Activated CD8-positive, alpha-beta T cell treated with anti-CD3 and anti-CD28 coated beads for 36 hours (primary cell): Measurements from ENCODE around the gene FSCN2. TPM values are rescaled to one million over a fixed set of nuclear protein-coding genes. Genes with fewer than 3 reads are reported as not detected.

Experiments
- ATAC-seq: fragments of 200-7000 bp; cut with Tn5 transposase; one replicate; pipeline ENCODE4 v1.10.0; 2021; ENCODE audit warnings: mild to moderate bottlenecking, moderate library complexity
- CTCF ChIA-PET: fragments of 350-600 bp; sonication (Branson Sonifier 250); formaldehyde crosslinking; loops from one replicate; lab custom pipeline; 2021; ENCODE audit warnings: antibody characterized with exemption; lab: Charles Lee
- POLR2A ChIA-PET: fragments of 350-600 bp; sonication (Branson Sonifier 250); formaldehyde crosslinking; loops from one replicate; lab custom pipeline; 2021; ENCODE audit warnings: antibody characterized with exemption; lab: Charles Lee
- DNase-seq: peaks from one replicate; pipeline ENCODE4 v3.0.0-alpha.2; 2020
- H3K27ac Mint-ChIP-seq: one replicate; pipeline ENCODE4 v1.8.0; 2021; ENCODE audit warnings: mild to moderate bottlenecking, mixed read lengths
- H3K27me3 Mint-ChIP-seq: one replicate; pipeline ENCODE4 v1.8.0; 2021; ENCODE audit warnings: mixed read lengths
- H3K36me3 Mint-ChIP-seq: one replicate; pipeline ENCODE4 v1.8.0; 2021; ENCODE audit warnings: low read depth, mixed read lengths
- H3K4me1 Mint-ChIP-seq: one replicate; pipeline ENCODE4 v1.8.0; 2021; ENCODE audit warnings: low read depth, mixed read lengths
- H3K4me3 Mint-ChIP-seq: one replicate; pipeline ENCODE4 v1.8.0; 2021; ENCODE audit warnings: mild to moderate bottlenecking, moderate library complexity, mixed read lengths
- H3K9me3 Mint-ChIP-seq: one replicate; pipeline ENCODE4 v1.8.0; 2021; ENCODE audit warnings: mixed read lengths
- CTCF ChIP-seq: fragments of 200-600 bp; IDR thresholded peaks from one replicate; pipeline ENCODE4 v1.8.0; 2022; ENCODE audit warnings: antibody characterized with exemption, mild to moderate bottlenecking
- intact Hi-C: fragments of 100-400 bp; cut with micrococcal nuclease; formaldehyde crosslinking; loops from one replicate; pipeline ENCODE4 v1.10.0; 2022
- total RNA-seq, 2 experiments: library from RNA; stranded (reverse); gene quantifications; one replicate each; pipeline ENCODE4 v1.2.3, GENCODE V29; 2021

Gene FSCN2
- total RNA-seq, 2 experiments from 2014 or later = 0.32 TPM; not detected in 1

GRCh38 chr17:81514739-81515529 lies 13.2 kb upstream of the FSCN2 start:
- Mint-ChIP-seq H3K27ac (peak overlapping the region; percentile 94), H3K4me3 (peak overlapping the region; percentile 88), H3K36me3 (peaks cover 26% of the 10 kb centered on the region), H3K27me3 (no peaks in the 10 kb centered on the region), H3K9me3 (no peaks in the 10 kb centered on the region), H3K4me1 (peaks cover 21% of the 10 kb centered on the region)
- POLR2A ChIA-PET = interaction anchor here (0.5 to 4.0 kb wide), 6 partner anchors 22 to 227 kb away, joined by 3 to 22 read pairs (median 4); partner anchors contain the start of gene FAAP100
- intact Hi-C loops = no loop called here
- ATAC-seq = peak; percentile 37
- CTCF ChIA-PET = interaction anchor here (0.9 to 1.4 kb wide), 2 partner anchors 86 to 262 kb away, joined by 3 read pairs; no protein-coding TSS in a partner anchor
- no peak for TF ChIP-seq CTCF
- DNase-seq = peak; percentile 78

GRCh38 chr17:81515530-81516041 lies 12.6 kb upstream of the FSCN2 start:
- DNase-seq (no peak), ATAC-seq (no peak)
- TF ChIP-seq CTCF = no peak
- H3K9me3 Mint-ChIP-seq = no peaks in the 10 kb centered on the region
- ChIA-PET CTCF (interaction anchor here (0.9 to 1.4 kb wide), 4 partner anchors 31 to 263 kb away, joined by 3 to 6 read pairs (median 3); no protein-coding TSS in a partner anchor), POLR2A (interaction anchor here (0.7 to 4.0 kb wide), 5 partner anchors 21 to 40 kb away, joined by 3 to 22 read pairs (median 5); partner anchors contain the start of gene FAAP100)
- H3K27ac Mint-ChIP-seq = peak overlapping the region; percentile 94
- H3K4me3 Mint-ChIP-seq = peak overlapping the region; percentile 88
- intact Hi-C loops = no loop called here
- peaks cover 20% of the 10 kb centered on the region for H3K36me3 Mint-ChIP-seq
- peaks cover 22% of the 10 kb centered on the region for H3K4me1 Mint-ChIP-seq
- no peaks in the 10 kb centered on the region for H3K27me3 Mint-ChIP-seq

- ChIA-PET POLR2A (interaction anchor here (0.7 to 4.0 kb wide), 4 partner anchors 29 to 240 kb away, joined by 3 to 22 read pairs (median 4); partner anchors contain the start of gene FAAP100), CTCF (interaction anchor here (0.9 to 1.4 kb wide), 3 partner anchors 32 to 263 kb away, joined by 3 to 6 read pairs (median 3); no protein-coding TSS in a partner anchor)
- H3K9me3 Mint-ChIP-seq = no peaks in the 10 kb centered on the region
- DNase-seq (no peak), ATAC-seq (no peak)
- peaks cover 25% of the 10 kb centered on the region for H3K4me1 Mint-ChIP-seq
- no peaks in the 10 kb centered on the region for H3K27me3 Mint-ChIP-seq
- intact Hi-C loops = no loop called here
- H3K36me3 Mint-ChIP-seq = peaks cover 11% of the 10 kb centered on the region
- H3K4me3 Mint-ChIP-seq = peak overlapping the region; percentile 88
- no peak for TF ChIP-seq CTCF
- peak overlapping the region; percentile 38 for H3K27ac Mint-ChIP-seq
Measured at GRCh38 chr17:81516439-81516838, 11.7 kb upstream of the FSCN2 start.

- H3K4me3 Mint-ChIP-seq = peak overlapping the region; percentile 88
- H3K36me3 Mint-ChIP-seq = peaks cover 6% of the 10 kb centered on the region
- intact Hi-C loops = no loop called here
- H3K4me1 Mint-ChIP-seq = peaks cover 25% of the 10 kb centered on the region
- no peak for DNase-seq
- no peaks in the 10 kb centered on the region for H3K27me3 Mint-ChIP-seq
- no peak for TF ChIP-seq CTCF
- ChIA-PET POLR2A (interaction anchor here (1.1 to 3.8 kb wide), 4 partner anchors 8 to 240 kb away, joined by 3 to 14 read pairs (median 8); partner anchors contain the start of gene FAAP100), CTCF (interaction anchor here (1.4 to 1.5 kb wide), 2 partner anchors 32 to 84 kb away, joined by 5 to 6 read pairs; no protein-coding TSS in a partner anchor)
- H3K27ac Mint-ChIP-seq = no peak overlapping the region
- ATAC-seq = no peak
- H3K9me3 Mint-ChIP-seq = no peaks in the 10 kb centered on the region
Measured at GRCh38 chr17:81517009-81517338, 11.2 kb upstream of the FSCN2 start.
